ENCODE measurements around the gene ACLY. TPM values are rescaled to one million over a fixed set of nuclear protein-coding genes. Genes with fewer than 3 reads are reported as not detected.

Gene ACLY
- polyA plus RNA-seq, 1 donor (not counting 4 experiments of a cell fraction or from before 2014, with no cell fraction given) = 363 TPM

- Histone ChIP-seq H3K27ac (ENCODE audit: control insufficient read depth, insufficient read depth, low read length) (no peak overlapping the region), H2AFZ (ENCODE audit: control insufficient read depth, low read length) (no peak overlapping the region), H3K9ac (ENCODE audit: control insufficient read depth, extremely low read depth, insufficient read depth, low read length) (no peak overlapping the region), H3K4me3 (ENCODE audit: control insufficient read depth in 2 of 3, extremely low read depth in 1 of 3, insufficient read depth in 2 of 3, low read depth in 1 of 3, low read length in 3 of 3) (no peak overlapping the region), H3K9me1 (ENCODE audit: control insufficient read depth, extremely low read depth, insufficient read depth, low read length) (peaks cover 5% of the 10 kb centered on the region), H3K9me3 (ENCODE audit: control insufficient read depth, low read depth, low read length) (no peaks in the 10 kb centered on the region), H3K27me3 (ENCODE audit: control insufficient read depth, extremely low read depth, insufficient read depth, low read length) (no peaks in the 10 kb centered on the region), H3K36me3 (ENCODE audit: control insufficient read depth in 2 of 2, extremely low read depth in 1 of 2, insufficient read depth in 2 of 2, low read length in 2 of 2) (peaks cover 66 to 67% of the 10 kb centered on the region in 2 experiments), H3K4me1 (ENCODE audit: control insufficient read depth, extremely low read depth, insufficient read depth, low read length) (peaks cover 21% of the 10 kb centered on the region), H3K79me2 (ENCODE audit: control insufficient read depth, insufficient read depth, low read length) (peaks cover 84% of the 10 kb centered on the region), H4K20me1 (ENCODE audit: control insufficient read depth, extremely low read depth, insufficient read depth, low read length) (peaks cover 75% of the 10 kb centered on the region), H3K4me2 (ENCODE audit: control insufficient read depth, extremely low read depth, insufficient read depth, low read depth, low read length) (no peak overlapping the region)
- DNase-seq (ENCODE audit: low read depth, low spot score) = no peak
- dilution Hi-C loops (cut with MboI; ENCODE audit: extremely low pct_ligation_motif_present, low sequenced_read_pairs) = no loop called here
- FAIRE-seq = no peak
- TF ChIP-seq EZH2 (IDR thresholded peaks at IDR 0.05; ENCODE audit: low read length) = no peak
- peak in 1 of 3 experiments; percentile 11 for TF ChIP-seq CTCF (optimal IDR thresholded peaks at IDR 0.05 in 1 of 3, IDR thresholded peaks at IDR 0.05 in 1 of 3, conservative IDR thresholded peaks at IDR 0.05 in 1 of 3; ENCODE audit: extremely low read depth in 1 of 3, insufficient read depth in 2 of 3, low read length in 3 of 3)
Measured at GRCh38 chr17:41912925-41913324, 5.8 kb downstream of the ACLY start.

GRCh38 chr17:41910701-41911391 lies 7.9 kb downstream of the ACLY start:
- no peaks in the 10 kb centered on the region for H3K9me3 ChIP-seq (ENCODE audit: control insufficient read depth, low read depth, low read length)
- H3K9me1 ChIP-seq (ENCODE audit: control insufficient read depth, extremely low read depth, insufficient read depth, low read length) = peaks cover 2% of the 10 kb centered on the region
- FAIRE-seq = no peak
- H3K4me1 ChIP-seq (ENCODE audit: control insufficient read depth, extremely low read depth, insufficient read depth, low read length) = peaks cover 8% of the 10 kb centered on the region
- no peaks in the 10 kb centered on the region for H3K27me3 ChIP-seq (ENCODE audit: control insufficient read depth, extremely low read depth, insufficient read depth, low read length)
- dilution Hi-C loops (cut with MboI; ENCODE audit: extremely low pct_ligation_motif_present, low sequenced_read_pairs) = no loop called here
- H3K4me2 ChIP-seq (ENCODE audit: control insufficient read depth, extremely low read depth, insufficient read depth, low read depth, low read length) = no peak overlapping the region
- H4K20me1 ChIP-seq (ENCODE audit: control insufficient read depth, extremely low read depth, insufficient read depth, low read length) = peaks cover 63% of the 10 kb centered on the region
- TF ChIP-seq CTCF (optimal IDR thresholded peaks at IDR 0.05 in 1 of 3, IDR thresholded peaks at IDR 0.05 in 1 of 3, conservative IDR thresholded peaks at IDR 0.05 in 1 of 3; ENCODE audit: extremely low read depth in 1 of 3, insufficient read depth in 2 of 3, low read length in 3 of 3) (no peak), EZH2 (IDR thresholded peaks at IDR 0.05; ENCODE audit: low read length) (no peak)
- no peak overlapping the region for H3K4me3 ChIP-seq (ENCODE audit: control insufficient read depth in 2 of 3, extremely low read depth in 1 of 3, insufficient read depth in 2 of 3, low read depth in 1 of 3, low read length in 3 of 3)
- H3K79me2 ChIP-seq (ENCODE audit: control insufficient read depth, insufficient read depth, low read length) = peaks cover 67% of the 10 kb centered on the region
- peaks cover 81 to 85% of the 10 kb centered on the region in 2 experiments for H3K36me3 ChIP-seq (ENCODE audit: control insufficient read depth in 2 of 2, extremely low read depth in 1 of 2, insufficient read depth in 2 of 2, low read length in 2 of 2)
- no peak overlapping the region for H3K9ac ChIP-seq (ENCODE audit: control insufficient read depth, extremely low read depth, insufficient read depth, low read length)
- H2AFZ ChIP-seq (ENCODE audit: control insufficient read depth, low read length) = no peak overlapping the region
- H3K27ac ChIP-seq (ENCODE audit: control insufficient read depth, insufficient read depth, low read length) = no peak overlapping the region
- no peak for DNase-seq (ENCODE audit: low read depth, low spot score)
